Psoas muscle (tissue), 8 donors: ENCODE measurements around the gene PLCE1. TPM values are rescaled to one million over a fixed set of nuclear protein-coding genes. Genes with fewer than 3 reads are reported as not detected.

Experiments used
- ATAC-seq, 4 donors: fragments of 200-7000 bp; cut with Tn5 transposase; one replicate each; pipeline ENCODE4 v1.9.1; 2020; ENCODE audit warnings: moderate library complexity in 3 of 4, mild to moderate bottlenecking in 2 of 4
- DNase-seq, 2 donors: peaks; one replicate each; pipeline ENCODE4 v3.0.0-alpha.2; 2020
- H3K27ac ChIP-seq: fragments of 200-600 bp; one replicate; pipeline ENCODE4 v1.8.0; 2022
- H3K27me3 ChIP-seq, 3 donors: fragments of 200-600 bp in 1 of 3; one replicate each; pipeline versions ENCODE4 v1.6.1 to v1.8.0; 2013 to 2022; ENCODE audit warnings: low read length in 2 of 3, mild to moderate bottlenecking in 2 of 3, moderate library complexity in 1 of 3; ENCODE audit not compliant: insufficient read depth in 3 of 3
- H3K36me3 ChIP-seq, 2 donors: fragments of 200-600 bp in 1 of 2; one replicate each; pipeline versions ENCODE4 v1.6.1 to v1.8.0; 2013 to 2022; ENCODE audit warnings: low read depth in 1 of 2, mild to moderate bottlenecking in 1 of 2, moderate library complexity in 1 of 2; ENCODE audit not compliant: insufficient read depth in 1 of 2
- H3K4me1 ChIP-seq: fragments of 200-600 bp; one replicate; pipeline ENCODE4 v1.8.0; 2022
- H3K4me3 ChIP-seq: fragments of 200-600 bp; one replicate; pipeline ENCODE4 v1.8.0; 2022; ENCODE audit warnings: mild to moderate bottlenecking
- H3K9me3 ChIP-seq: fragments of 200-600 bp; one replicate; pipeline ENCODE4 v1.8.0; 2022
- WGBS, 3 donors: extraction: QIAGEN DNeasy Blood & Tissue Kit; methylation state at CpG; one replicate each; pipeline versions ENCODE4 v1.1.6 to v1.1.7; 2013; 5-methylcytosine and 5-hydroxymethylcytosine counted together
- intact Hi-C, 2 donors: fragments of 100-400 bp; cut with DNase I; formaldehyde crosslinking; loops; one replicate each; pipeline versions ENCODE4 v1.11.0 to v1.14.2; 2022
- polyA plus RNA-seq, 3 donors: library from polyadenylated mRNA; stranded (reverse); fragments of 200-250 nt; gene quantifications; one replicate each; pipeline ENCODE4 v1.2.3, GENCODE V29; 2013
- total RNA-seq, 4 donors: library from RNA; stranded (reverse); fragmentation: NEBNext Ultra II Directional in 2 of 4; extraction: Animal tissue kit (Norgen Biotek cat#: 25700) in 2 of 4; gene quantifications; one replicate each; pipeline versions ENCODE4 v1.2.1 to v1.2.4, GENCODE V29; 2021 to 2023
- TF ChIP-seq, protein P1 (sequence below): fragments of 200-600 bp; IDR thresholded peaks from one replicate; pipeline ENCODE4 v1.8.0; 2022; ENCODE audit warnings: antibody characterized with exemption
- donor health status: healthy with polysubstance abuse.
- donor health status: DM: no; HTN: no; CAD: no; lungs with moderate emphysema.
- donor health status: Bipolar disorder and iron deficiency.
- donor health status: healthy.
- donor health status: DM: yes; HTN: yes; CAD: no.
- donor health status: DM: no; HTN: no; CAD: no.
- donor health status: DM: no; HTN: no; CAD: no.
- donor health status: DM: yes; HTN: yes; CAD: no.

PLCE1 gene
- total and polyA plus RNA-seq, 7 donors, result 0.43 to 11.5 (median 2.8) TPM

DNA sequence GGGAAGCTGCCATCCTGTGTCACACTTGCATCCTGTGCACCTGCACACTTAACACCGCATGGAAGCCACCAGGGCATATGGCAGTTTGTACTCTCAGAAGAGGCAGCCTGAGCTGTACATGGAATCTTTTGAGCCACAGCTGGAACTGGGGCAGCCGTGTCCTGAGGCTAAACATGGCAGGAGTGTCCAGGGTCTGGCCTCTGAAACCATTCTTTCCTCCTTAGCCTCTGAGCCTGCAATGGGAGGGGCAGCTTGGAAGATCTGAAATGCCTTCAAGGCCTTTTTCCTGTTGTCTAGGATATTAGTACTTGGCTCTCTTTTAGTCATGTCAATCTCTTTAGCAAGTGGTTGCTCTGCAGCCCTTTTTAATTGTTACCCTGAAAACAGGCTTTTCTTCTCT lies 16.4 kb downstream of the PLCE1 start:
- Histone ChIP-seq H3K27me3 (no peaks in the 10 kb centered on the region), H3K4me1 (peaks cover 28% of the 10 kb centered on the region), H3K36me3 (no peaks in the 10 kb centered on the region), H3K27ac (no peak overlapping the region), H3K4me3 (no peak overlapping the region), H3K9me3 (no peaks in the 10 kb centered on the region)
- intact Hi-C loops, result no loop called here
- ATAC-seq (no peak), DNase-seq (no peak)
- whole genome bisulfite sequencing, 3 donors, result 90 to 98% (median 96%) methylated on average over 2 of the region's 2 CpGs
- TF ChIP-seq, protein P1, sequence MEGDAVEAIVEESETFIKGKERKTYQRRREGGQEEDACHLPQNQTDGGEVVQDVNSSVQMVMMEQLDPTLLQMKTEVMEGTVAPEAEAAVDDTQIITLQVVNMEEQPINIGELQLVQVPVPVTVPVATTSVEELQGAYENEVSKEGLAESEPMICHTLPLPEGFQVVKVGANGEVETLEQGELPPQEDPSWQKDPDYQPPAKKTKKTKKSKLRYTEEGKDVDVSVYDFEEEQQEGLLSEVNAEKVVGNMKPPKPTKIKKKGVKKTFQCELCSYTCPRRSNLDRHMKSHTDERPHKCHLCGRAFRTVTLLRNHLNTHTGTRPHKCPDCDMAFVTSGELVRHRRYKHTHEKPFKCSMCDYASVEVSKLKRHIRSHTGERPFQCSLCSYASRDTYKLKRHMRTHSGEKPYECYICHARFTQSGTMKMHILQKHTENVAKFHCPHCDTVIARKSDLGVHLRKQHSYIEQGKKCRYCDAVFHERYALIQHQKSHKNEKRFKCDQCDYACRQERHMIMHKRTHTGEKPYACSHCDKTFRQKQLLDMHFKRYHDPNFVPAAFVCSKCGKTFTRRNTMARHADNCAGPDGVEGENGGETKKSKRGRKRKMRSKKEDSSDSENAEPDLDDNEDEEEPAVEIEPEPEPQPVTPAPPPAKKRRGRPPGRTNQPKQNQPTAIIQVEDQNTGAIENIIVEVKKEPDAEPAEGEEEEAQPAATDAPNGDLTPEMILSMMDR, result no peak

DNA sequence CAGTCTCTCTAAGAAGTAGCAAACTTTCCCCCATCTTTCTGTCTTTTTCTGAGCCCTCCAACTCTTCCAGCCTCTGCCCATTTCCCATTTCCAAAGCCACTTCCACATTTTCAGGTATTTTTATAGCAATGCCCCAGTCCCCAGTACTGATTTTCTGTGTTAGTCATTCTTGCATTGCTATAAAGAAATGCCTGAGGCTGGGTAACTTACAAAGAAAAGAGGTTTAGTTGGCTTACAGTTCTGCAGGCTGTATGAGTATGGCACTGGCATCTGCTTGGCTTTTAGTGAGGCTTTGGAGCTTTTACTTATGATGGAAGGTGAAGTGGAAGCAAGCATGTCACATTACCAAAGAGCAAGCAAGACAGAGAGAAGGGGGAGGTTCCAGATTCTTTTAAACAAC lies 17.2 kb downstream of the PLCE1 start:
- Histone ChIP-seq H3K4me1 (peaks cover 28% of the 10 kb centered on the region), H3K4me3 (no peak overlapping the region), H3K36me3 (no peaks in the 10 kb centered on the region), H3K27ac (no peak overlapping the region), H3K9me3 (no peaks in the 10 kb centered on the region), H3K27me3 (no peaks in the 10 kb centered on the region)
- TF ChIP-seq, protein P1, result no peak
- intact Hi-C loops, result no loop called here
- DNase-seq (no peak), ATAC-seq (no peak)

DNA sequence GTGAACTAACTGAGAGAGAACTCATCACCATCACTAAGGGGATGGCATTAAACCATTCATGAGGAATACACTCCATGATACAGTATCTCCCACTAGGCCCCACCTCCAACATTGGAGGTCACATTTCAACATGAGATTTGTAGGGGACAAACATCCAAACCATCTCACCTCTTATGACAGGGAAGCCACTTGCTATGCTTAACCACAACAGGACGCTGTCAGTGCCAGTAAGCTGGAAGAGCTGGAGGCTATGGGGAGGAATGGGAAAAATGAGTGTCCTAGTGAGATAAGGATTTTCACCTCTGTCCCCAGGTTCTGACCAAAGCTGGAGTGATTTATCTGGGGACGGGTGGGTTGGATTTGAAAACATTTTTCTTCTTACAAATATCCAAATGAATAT lies 17.6 kb downstream of the PLCE1 start:
- DNase-seq (no peak), ATAC-seq (peak in 3 of 4 donors; percentile 27 to 43 (median 33))
- Histone ChIP-seq H3K27ac (no peak overlapping the region), H3K36me3 (no peaks in the 10 kb centered on the region), H3K4me3 (no peak overlapping the region), H3K9me3 (no peaks in the 10 kb centered on the region), H3K4me1 (peaks cover 25% of the 10 kb centered on the region), H3K27me3 (no peaks in the 10 kb centered on the region)
- intact Hi-C loops, result no loop called here
- TF ChIP-seq, protein P1, result no peak
- 48 to 61% (median 56%) methylated on average over 2 of the region's 2 CpGs for WGBS, 3 donors

DNA sequence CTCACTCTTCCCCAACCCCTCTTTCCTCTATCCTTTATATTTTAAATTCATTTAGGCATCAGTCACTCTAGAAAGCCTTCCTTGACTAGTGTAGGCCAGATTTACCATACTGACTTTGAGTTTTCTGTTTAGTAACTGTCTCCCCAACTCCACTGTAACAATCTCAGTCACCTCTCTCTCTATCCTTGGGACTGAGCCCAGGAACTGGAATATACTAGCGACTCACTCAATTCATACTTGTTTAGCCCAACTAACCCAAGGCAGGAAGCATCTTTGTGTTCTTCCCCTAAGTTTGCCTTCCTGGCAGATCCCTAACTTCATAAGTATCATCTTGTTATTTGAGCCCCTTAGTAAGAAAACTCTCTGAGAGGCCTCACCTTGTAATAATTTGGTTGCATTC lies 19.1 kb downstream of the PLCE1 start:
- DNase-seq (no peak), ATAC-seq (no peak)
- H3K4me3 ChIP-seq, result no peak overlapping the region
- no peaks in the 10 kb centered on the region for H3K9me3 ChIP-seq
- no peak overlapping the region for H3K27ac ChIP-seq
- H3K36me3 ChIP-seq, result no peaks in the 10 kb centered on the region
- WGBS, 3 donors, result 81 to 91% (median 88%) methylated on average over 1 of the region's 1 CpG
- TF ChIP-seq, protein P1, result no peak
- intact Hi-C loops, result no loop called here
- H3K4me1 ChIP-seq, result peaks cover 20% of the 10 kb centered on the region
- H3K27me3 ChIP-seq, result no peaks in the 10 kb centered on the region

DNA sequence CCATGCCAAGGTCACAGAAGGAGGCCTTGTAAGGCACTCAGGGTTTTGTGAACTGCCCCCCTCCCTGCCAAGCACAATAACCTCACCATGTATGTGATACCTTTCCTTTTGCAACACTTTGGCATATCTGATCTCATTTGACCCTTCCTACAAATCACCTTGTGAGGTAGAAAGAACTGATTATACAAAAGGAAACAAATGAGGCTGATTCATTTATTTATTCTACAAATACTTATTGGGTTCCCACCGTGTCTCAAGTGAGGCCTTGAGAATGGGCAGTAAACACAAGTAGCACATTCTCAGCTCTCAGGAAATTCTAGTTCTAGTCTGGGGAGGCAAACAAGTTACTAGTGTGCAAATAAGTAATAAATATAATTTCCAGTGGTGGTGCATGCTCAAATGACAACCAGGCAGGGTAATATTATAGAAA lies 19.6 kb downstream of the PLCE1 start:
- no peak overlapping the region for H3K27ac ChIP-seq
- peaks cover 19% of the 10 kb centered on the region for H3K4me1 ChIP-seq
- H3K36me3 ChIP-seq, result no peaks in the 10 kb centered on the region
- no peak overlapping the region for H3K4me3 ChIP-seq
- no peaks in the 10 kb centered on the region for H3K9me3 ChIP-seq
- intact Hi-C loops, result no loop called here
- 84 to 88% (median 87%) methylated on average over 1 of the region's 1 CpG for WGBS, 3 donors
- DNase-seq, result no peak
- TF ChIP-seq, protein P1, result no peak
- ATAC-seq, result no peak
- no peaks in the 10 kb centered on the region for H3K27me3 ChIP-seq
